Liver (tissue), 9 donors: ENCODE results near the gene GRK6. TPM values are rescaled to one million over a fixed set of nuclear protein-coding genes. Genes with fewer than 3 reads are reported as not detected.

Experiments used
- DNase-seq: peaks from one replicate; pipeline ENCODE4 v3.0.0-alpha.2; 2017; ENCODE audit warnings: low spot score
- H3K27ac ChIP-seq, 2 donors: one replicate each; pipeline ENCODE4 v1.7.0; 2013; ENCODE audit warnings: inconsistent platforms in 2 of 2, low read length in 2 of 2, control low read depth in 1 of 2, low read depth in 1 of 2, mild to moderate bottlenecking in 1 of 2
- H3K27me3 ChIP-seq, 4 donors: one replicate each; pipeline versions ENCODE4 v1.6.1 to v1.7.0; 2013; ENCODE audit warnings: low read length in 3 of 4, inconsistent platforms in 1 of 4, mild to moderate bottlenecking in 1 of 4, moderate library complexity in 1 of 4; ENCODE audit not compliant: control insufficient read depth in 4 of 4, insufficient read depth in 4 of 4
- H3K36me3 ChIP-seq, 4 donors: one replicate each; pipeline versions ENCODE4 v1.6.1 to v1.7.0; 2013; ENCODE audit warnings: low read length in 3 of 4, mild to moderate bottlenecking in 3 of 4, low read depth in 1 of 4, moderate library complexity in 1 of 4; ENCODE audit not compliant: control insufficient read depth in 4 of 4, insufficient read depth in 3 of 4
- H3K4me1 ChIP-seq, 4 donors: one replicate each; pipeline versions ENCODE4 v1.6.1 to v1.7.0; 2013; ENCODE audit warnings: low read length in 3 of 4, mild to moderate bottlenecking in 3 of 4, moderate library complexity in 1 of 4; ENCODE audit not compliant: control insufficient read depth in 4 of 4, insufficient read depth in 4 of 4
- H3K4me3 ChIP-seq, 3 donors: one replicate each; pipeline versions ENCODE4 v1.6.1 to v1.7.0; 2013; ENCODE audit warnings: low read length in 3 of 3, control low read depth in 1 of 3, low read depth in 1 of 3, mild to moderate bottlenecking in 1 of 3
- H3K9ac ChIP-seq, 2 donors: one replicate each; pipeline ENCODE4 v1.7.0; 2013; ENCODE audit warnings: low read length in 2 of 2, mild to moderate bottlenecking in 2 of 2, moderate library complexity in 2 of 2, control low read depth in 1 of 2, low read depth in 1 of 2
- H3K9me3 ChIP-seq, 4 donors: one replicate each; pipeline versions ENCODE4 v1.6.1 to v1.7.0; 2013; ENCODE audit warnings: low read length in 3 of 4; ENCODE audit not compliant: control insufficient read depth in 4 of 4
- EGR1 ChIP-seq, 2 donors: IDR thresholded peaks; 2 replicates each; pipeline ENCODE4 v1.6.1; 2016 to 2018; ENCODE audit warnings: antibody characterized with exemption in 2 of 2, low read depth in 2 of 2
- FOXA1 ChIP-seq: IDR thresholded peaks from 2 replicates; pipeline ENCODE4 v1.6.1; 2016; ENCODE audit warnings: antibody characterized with exemption
- FOXA2 ChIP-seq: IDR thresholded peaks from 2 replicates; pipeline ENCODE4 v1.6.1; 2016; ENCODE audit warnings: antibody characterized with exemption
- GABPA ChIP-seq, 2 donors: IDR thresholded peaks in 1 of 2; conservative IDR thresholded peaks in 1 of 2; 2 replicates each; pipeline ENCODE4 v1.6.1; 2016; ENCODE audit warnings: antibody characterized with exemption in 2 of 2, mild to moderate bottlenecking in 1 of 2, moderate library complexity in 1 of 2
- JUND ChIP-seq, 2 donors: IDR thresholded peaks; 2 replicates each; pipeline ENCODE4 v1.6.1; 2016; ENCODE audit warnings: antibody characterized with exemption in 2 of 2
- NR2F2 ChIP-seq: IDR thresholded peaks from 2 replicates; pipeline ENCODE4 v1.6.1; 2016; ENCODE audit warnings: antibody characterized with exemption
- RAD21 ChIP-seq, 2 donors: IDR thresholded peaks; 2 replicates each; pipeline ENCODE4 v1.6.1; 2016; ENCODE audit warnings: antibody characterized with exemption in 2 of 2, mild to moderate bottlenecking in 2 of 2
- RXRA ChIP-seq, 2 donors: IDR thresholded peaks; 2 replicates each; pipeline ENCODE4 v1.6.1; 2017 to 2018; ENCODE audit warnings: antibody characterized with exemption in 2 of 2, mild to moderate bottlenecking in 1 of 2
- SP1 ChIP-seq: IDR thresholded peaks from 2 replicates; pipeline ENCODE4 v1.6.1; 2018; ENCODE audit warnings: antibody characterized with exemption, mild to moderate bottlenecking
- TAF1 ChIP-seq: conservative IDR thresholded peaks from 2 replicates; pipeline ENCODE4 v1.6.1; 2016; ENCODE audit warnings: antibody characterized with exemption, mild to moderate bottlenecking
- YY1 ChIP-seq: IDR thresholded peaks from 2 replicates; pipeline ENCODE4 v1.6.1; 2016; ENCODE audit warnings: antibody characterized with exemption, mild to moderate bottlenecking
- WGBS: extraction: QIAGEN DNeasy Blood & Tissue Kit; methylation state at CpG from one replicate; pipeline ENCODE4 v1.1.7; 2013; 5-methylcytosine and 5-hydroxymethylcytosine counted together
- polyA plus RNA-seq, 2 donors: library from polyadenylated mRNA; stranded (reverse) in 1 of 2; unstranded in 1 of 2; fragments of 200-250 nt in 1 of 2; fragments of >200 nt in 1 of 2; fragmentation: Nextera tagmentation in 1 of 2; extraction: Ambion mirVana in 1 of 2; gene quantifications; one replicate each; pipeline versions ENCODE4 v1.2.1 to v1.2.3, GENCODE V29; 2013 to 2015
- total RNA-seq, 2 donors: library from RNA; depleted of rRNA; stranded (reverse); fragments of >200 nt; gene quantifications; one replicate each; pipeline ENCODE4 v1.2.3, GENCODE V29; 2014
- TF ChIP-seq, protein P1 (sequence below): IDR thresholded peaks from 2 replicates; pipeline ENCODE4 v1.6.1; 2016; ENCODE audit warnings: antibody characterized with exemption
- TF ChIP-seq, protein P2 (sequence below): IDR thresholded peaks from 2 replicates; pipeline ENCODE4 v1.6.1; 2016; ENCODE audit warnings: antibody characterized with exemption
- TF ChIP-seq, protein P3 (sequence below): IDR thresholded peaks from 2 replicates; pipeline ENCODE4 v1.6.1; 2016; ENCODE audit warnings: antibody characterized with exemption
- TF ChIP-seq, protein P4 (sequence below): fragments of 150-350 bp; IDR thresholded peaks from 2 replicates; pipeline ENCODE4 v1.5.1; 2017; ENCODE audit warnings: improper control_type of control experiment, low read depth, low read length; ENCODE audit not compliant: missing input control
- donor health status: healthy.
- donor health status: healthy.
- donor health status: healthy.
- donor health status: healthy.
- donor health status: healthy.

Gene GRK6
- total and polyA plus RNA-seq, 4 donors: 3.1 to 24.0 (median 10.8) TPM

DNA sequence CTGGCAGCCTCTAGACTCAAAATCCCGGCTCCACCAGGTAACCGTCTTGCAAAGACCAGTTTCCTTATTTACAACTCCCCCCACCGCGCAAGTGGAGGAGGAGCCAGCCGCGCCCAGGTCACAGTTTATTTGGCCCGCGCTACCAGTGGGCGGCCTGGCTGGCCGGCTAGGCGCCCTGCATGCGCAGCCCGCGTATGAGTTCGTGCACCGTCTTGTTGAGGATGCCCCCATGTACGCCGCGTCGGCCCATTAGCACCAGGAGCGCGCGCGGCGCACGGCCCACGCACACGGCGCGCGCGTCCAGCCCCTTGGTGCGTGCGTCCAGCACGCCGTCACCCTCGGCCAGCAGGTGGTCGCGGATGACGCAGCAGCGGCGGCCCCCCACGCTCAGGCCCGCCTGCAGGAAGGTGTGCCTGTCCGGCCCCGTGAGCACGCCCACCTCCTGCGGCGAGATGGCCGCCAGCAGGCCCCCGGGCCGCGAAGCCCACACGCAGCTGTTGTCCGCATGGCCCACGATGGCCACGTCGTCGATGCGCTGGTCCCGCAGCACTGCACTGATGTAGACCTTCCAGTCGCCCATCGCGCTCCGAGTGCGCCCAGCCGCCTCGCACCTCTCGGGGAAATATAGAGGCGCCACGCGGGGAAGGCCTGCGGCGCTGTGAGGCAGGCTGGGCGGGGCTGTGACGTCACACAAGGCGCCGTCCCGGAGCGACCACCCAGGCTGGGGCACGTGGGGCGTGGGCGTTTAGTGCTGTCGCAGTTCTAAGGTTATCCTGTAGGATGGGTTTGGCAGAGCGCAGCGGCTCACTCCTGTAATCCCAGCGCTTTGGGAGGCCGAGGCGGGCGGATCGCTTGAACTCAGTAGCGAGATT is 26.2 kb upstream of the GRK6 start, which contains the start of gene PFN3 (continued):
- TF ChIP-seq, protein P1, sequence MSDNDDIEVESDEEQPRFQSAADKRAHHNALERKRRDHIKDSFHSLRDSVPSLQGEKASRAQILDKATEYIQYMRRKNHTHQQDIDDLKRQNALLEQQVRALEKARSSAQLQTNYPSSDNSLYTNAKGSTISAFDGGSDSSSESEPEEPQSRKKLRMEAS: no peak
- TF ChIP-seq RXRA (IDR thresholded peaks at IDR 0.05) (no peak), SP1 (no peak), TAF1 (no peak), RAD21 (IDR thresholded peaks at IDR 0.05) (no peak), FOXA2 (no peak)
- TF ChIP-seq, protein P2, sequence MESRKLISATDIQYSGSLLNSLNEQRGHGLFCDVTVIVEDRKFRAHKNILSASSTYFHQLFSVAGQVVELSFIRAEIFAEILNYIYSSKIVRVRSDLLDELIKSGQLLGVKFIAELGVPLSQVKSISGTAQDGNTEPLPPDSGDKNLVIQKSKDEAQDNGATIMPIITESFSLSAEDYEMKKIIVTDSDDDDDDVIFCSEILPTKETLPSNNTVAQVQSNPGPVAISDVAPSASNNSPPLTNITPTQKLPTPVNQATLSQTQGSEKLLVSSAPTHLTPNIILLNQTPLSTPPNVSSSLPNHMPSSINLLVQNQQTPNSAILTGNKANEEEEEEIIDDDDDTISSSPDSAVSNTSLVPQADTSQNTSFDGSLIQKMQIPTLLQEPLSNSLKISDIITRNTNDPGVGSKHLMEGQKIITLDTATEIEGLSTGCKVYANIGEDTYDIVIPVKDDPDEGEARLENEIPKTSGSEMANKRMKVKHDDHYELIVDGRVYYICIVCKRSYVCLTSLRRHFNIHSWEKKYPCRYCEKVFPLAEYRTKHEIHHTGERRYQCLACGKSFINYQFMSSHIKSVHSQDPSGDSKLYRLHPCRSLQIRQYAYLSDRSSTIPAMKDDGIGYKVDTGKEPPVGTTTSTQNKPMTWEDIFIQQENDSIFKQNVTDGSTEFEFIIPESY: no peak
- TF ChIP-seq, protein P3, sequence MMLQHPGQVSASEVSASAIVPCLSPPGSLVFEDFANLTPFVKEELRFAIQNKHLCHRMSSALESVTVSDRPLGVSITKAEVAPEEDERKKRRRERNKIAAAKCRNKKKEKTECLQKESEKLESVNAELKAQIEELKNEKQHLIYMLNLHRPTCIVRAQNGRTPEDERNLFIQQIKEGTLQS: no peak

DNA sequence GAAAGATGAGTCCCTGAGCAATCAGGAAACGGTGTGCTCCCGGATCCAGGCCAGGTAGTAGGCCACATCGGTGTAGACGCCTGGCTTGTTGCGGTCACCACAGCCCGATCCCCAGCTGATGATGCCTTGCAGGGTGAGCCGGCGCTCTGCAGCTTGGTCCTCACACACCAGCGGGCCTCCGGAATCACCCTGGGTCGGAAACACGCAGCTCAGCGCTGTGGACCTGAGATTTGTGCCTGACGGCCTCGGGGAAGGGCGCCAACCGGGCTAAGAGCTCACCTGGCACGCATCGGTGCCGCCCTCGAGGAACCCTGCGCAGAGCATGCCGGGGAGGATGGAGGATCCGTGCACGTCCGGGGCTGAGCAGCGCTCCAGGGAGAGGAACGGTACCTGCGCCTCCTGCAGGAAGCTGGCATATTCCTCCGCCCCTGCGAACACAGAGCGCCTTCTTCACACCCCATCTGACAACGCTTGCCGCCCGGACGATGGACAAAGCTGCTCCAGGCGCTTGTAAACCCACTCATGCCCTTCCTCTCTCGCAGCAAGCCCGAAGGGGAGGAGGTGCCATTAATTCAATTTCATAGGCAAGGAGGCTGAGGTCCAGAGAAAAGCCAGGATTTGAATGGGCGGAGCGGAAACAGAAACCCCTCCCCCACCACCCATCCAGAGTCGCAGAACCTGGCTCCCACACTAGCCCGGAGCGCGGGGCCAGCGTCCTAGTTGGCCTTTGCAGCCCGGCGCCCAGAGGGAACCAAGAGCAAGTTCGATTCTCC is 24.0 kb upstream of the GRK6 start:
- no peak overlapping the region for H3K27ac ChIP-seq
- H3K4me3 ChIP-seq: no peak overlapping the region

DNA sequence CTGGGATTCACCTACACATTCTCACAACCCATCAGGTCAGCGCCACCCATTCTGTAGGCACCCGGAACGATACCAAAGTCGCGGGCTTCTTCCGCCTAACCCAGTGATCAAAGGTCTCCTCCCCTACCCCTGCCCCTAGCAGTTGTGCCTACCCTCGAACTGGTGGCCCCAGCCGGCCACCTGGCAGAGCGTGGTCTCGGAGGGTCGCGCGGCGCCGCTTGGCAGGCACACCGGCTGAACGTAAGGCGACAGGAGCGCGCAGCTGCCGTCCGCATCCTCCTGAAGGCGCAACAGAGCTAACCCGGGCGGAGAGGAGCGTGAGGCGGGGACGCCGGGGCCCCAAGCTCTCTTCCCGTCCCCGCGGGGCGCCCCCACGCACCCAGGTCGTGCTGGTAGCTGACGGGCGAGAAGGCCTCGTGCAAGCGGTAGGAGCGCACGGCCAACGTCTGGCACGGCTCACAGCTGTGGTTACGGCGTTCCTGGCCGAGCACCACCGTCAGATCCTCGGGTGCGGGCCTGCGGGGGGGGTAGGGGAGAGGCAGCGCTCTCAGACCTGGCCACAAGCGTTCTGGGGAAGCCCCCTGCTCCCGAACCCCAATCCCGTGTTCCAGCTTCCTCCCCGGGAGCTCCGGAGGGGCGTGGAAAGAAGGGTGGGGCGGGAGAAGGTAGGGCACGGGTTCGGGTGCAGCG is 23.2 kb upstream of the GRK6 start:
- no peak for DNase-seq
- no peak overlapping the region for H3K27ac ChIP-seq
- H3K9me3 ChIP-seq: no peaks in the 10 kb centered on the region
- H3K9ac ChIP-seq: peak overlapping the region in 1 of 2 donors; percentile 34
- H3K4me3 ChIP-seq: peak overlapping the region in 1 of 3 donors; percentile 31
- peaks cover 7 to 42% (median 26%) of the 10 kb centered on the region in 4 donors for H3K4me1 ChIP-seq
- 58% methylated on average over 61 of the region's 61 CpGs for WGBS
- peaks cover 0 to 11% (median 7%) of the 10 kb centered on the region in 4 donors for H3K36me3 ChIP-seq
- TF ChIP-seq FOXA2 (no peak), EGR1 (IDR thresholded peaks at IDR 0.05; ENCODE audit: low read depth in 2 of 2) (no peak), NR2F2 (no peak), FOXA1 (no peak), GABPA (IDR thresholded peaks at IDR 0.05 in 1 of 2, conservative IDR thresholded peaks at IDR 0.05 in 1 of 2) (no peak), RAD21 (IDR thresholded peaks at IDR 0.05) (no peak)
- TF ChIP-seq, protein P4, sequence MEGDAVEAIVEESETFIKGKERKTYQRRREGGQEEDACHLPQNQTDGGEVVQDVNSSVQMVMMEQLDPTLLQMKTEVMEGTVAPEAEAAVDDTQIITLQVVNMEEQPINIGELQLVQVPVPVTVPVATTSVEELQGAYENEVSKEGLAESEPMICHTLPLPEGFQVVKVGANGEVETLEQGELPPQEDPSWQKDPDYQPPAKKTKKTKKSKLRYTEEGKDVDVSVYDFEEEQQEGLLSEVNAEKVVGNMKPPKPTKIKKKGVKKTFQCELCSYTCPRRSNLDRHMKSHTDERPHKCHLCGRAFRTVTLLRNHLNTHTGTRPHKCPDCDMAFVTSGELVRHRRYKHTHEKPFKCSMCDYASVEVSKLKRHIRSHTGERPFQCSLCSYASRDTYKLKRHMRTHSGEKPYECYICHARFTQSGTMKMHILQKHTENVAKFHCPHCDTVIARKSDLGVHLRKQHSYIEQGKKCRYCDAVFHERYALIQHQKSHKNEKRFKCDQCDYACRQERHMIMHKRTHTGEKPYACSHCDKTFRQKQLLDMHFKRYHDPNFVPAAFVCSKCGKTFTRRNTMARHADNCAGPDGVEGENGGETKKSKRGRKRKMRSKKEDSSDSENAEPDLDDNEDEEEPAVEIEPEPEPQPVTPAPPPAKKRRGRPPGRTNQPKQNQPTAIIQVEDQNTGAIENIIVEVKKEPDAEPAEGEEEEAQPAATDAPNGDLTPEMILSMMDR: no peak
- TF ChIP-seq, protein P3: no peak
- TF ChIP-seq, protein P1: no peak
- no peaks in the 10 kb centered on the region for H3K27me3 ChIP-seq

More for the DNA sequence above, 24.0 kb upstream of the GRK6 start:
- no peak for DNase-seq
- Histone ChIP-seq H3K9me3 (no peaks in the 10 kb centered on the region), H3K4me1 (peaks cover 3 to 38% (median 24%) of the 10 kb centered on the region in 4 donors), H3K27me3 (no peaks in the 10 kb centered on the region), H3K36me3 (peaks cover 0 to 11% (median 7%) of the 10 kb centered on the region in 4 donors), H3K9ac (no peak overlapping the region)
- TF ChIP-seq YY1: no peak
- TF ChIP-seq EGR1 (IDR thresholded peaks at IDR 0.05; ENCODE audit: low read depth in 2 of 2): no peak
- no peak for TF ChIP-seq JUND (IDR thresholded peaks at IDR 0.05)
- TF ChIP-seq, protein P4: no peak
- 58% methylated on average over 49 of the region's 49 CpGs for WGBS
